ENCODE data around the gene USP17L5.
"Not testable (repeated sequence)": the region's sequence is repeated elsewhere in the genome, so short reads cannot be mapped to it uniquely, and the experiment has no call there.

USP17L5 gene

DNA sequence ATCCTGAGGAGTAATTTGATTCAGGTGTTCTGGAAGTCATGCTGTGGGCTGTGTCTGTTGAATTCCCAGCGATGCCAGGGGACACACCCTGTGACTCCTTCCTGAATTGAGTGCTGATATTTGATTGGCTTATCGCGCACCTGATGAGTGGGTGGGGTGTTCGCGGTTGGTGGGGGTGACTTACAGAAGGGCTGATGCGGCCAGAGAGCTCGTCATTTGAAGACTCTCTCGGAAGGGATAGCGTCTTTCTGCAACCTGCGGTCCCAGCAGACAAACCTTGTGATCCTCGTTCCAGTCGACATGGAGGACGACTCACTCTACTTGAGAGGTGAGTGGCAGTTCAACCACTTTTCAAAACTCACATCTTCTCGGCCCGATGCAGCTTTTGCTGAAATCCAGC lies at the start of gene USP17L5:
Gene USP17L5 (plus strand): TSS at position 301 of the 400 bp plus-strand sequence. CDS start 0 bp downstream, at position 301.
- CTCF ChIA-PET; H3K27ac ChIP-seq (ENCODE audit: extremely low read depth, low read depth, low read length); H3K36me3 ChIP-seq (ENCODE audit: control insufficient read depth in 2 of 2, insufficient read depth in 1 of 2, low read length in 2 of 2); H3K9me3 ChIP-seq (ENCODE audit: control insufficient read depth, insufficient read depth, low read depth, low read length); H3K4me3 ChIP-seq (ENCODE audit: low read depth, low read length); H3K4me1 ChIP-seq (ENCODE audit: control insufficient read depth, insufficient read depth, low read length); POLR2A ChIA-PET: not testable (repeated sequence)

DNA sequence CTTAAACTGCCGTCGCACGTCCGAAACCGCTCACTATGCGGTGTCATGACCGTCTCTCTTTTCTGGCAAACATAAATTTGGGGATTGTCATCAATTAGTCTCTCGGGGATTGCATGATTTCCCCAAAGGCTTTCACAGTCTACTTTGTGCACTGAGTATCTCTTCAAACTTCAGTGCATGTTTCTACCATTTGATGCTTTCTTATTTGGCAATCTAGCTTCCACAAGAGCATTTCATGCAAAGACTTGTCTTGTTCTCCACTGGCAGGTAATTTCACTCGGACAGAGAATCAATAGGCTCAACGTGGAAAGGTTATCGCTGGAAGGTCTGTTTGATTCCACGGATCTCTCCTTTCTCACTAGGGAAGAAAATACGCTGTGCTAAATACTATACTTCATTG lies 15.0 kb upstream of the USP17L5 start:
- CTCF ChIA-PET; POLR2A ChIA-PET; H3K4me1 ChIP-seq (ENCODE audit: control insufficient read depth, insufficient read depth, low read length); H3K27ac ChIP-seq (ENCODE audit: extremely low read depth, low read depth, low read length); H3K9me3 ChIP-seq (ENCODE audit: control insufficient read depth, insufficient read depth, low read depth, low read length); H3K36me3 ChIP-seq (ENCODE audit: control insufficient read depth in 2 of 2, insufficient read depth in 1 of 2, low read length in 2 of 2); H3K4me3 ChIP-seq (ENCODE audit: low read depth, low read length): not testable (repeated sequence)

DNA sequence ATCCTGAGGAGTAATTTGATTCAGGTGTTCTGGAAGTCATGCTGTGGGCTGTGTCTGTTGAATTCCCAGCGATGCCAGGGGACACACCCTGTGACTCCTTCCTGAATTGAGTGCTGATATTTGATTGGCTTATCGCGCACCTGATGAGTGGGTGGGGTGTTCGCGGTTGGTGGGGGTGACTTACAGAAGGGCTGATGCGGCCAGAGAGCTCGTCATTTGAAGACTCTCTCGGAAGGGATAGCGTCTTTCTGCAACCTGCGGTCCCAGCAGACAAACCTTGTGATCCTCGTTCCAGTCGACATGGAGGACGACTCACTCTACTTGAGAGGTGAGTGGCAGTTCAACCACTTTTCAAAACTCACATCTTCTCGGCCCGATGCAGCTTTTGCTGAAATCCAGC lies 14.3 kb upstream of the USP17L5 start, which contains the start of gene USP17L24:
Gene USP17L24 (plus strand): TSS at position 301 of the 400 bp plus-strand sequence. CDS start 0 bp downstream, at position 301.
- H3K9me3 ChIP-seq (ENCODE audit: control insufficient read depth, insufficient read depth, low read depth, low read length); POLR2A ChIA-PET; CTCF ChIA-PET; H3K4me1 ChIP-seq (ENCODE audit: control insufficient read depth, insufficient read depth, low read length); H3K36me3 ChIP-seq (ENCODE audit: control insufficient read depth in 2 of 2, insufficient read depth in 1 of 2, low read length in 2 of 2); H3K27ac ChIP-seq (ENCODE audit: extremely low read depth, low read depth, low read length); H3K4me3 ChIP-seq (ENCODE audit: low read depth, low read length): not testable (repeated sequence)

GRCh38 chr4:9329611-9330010 lies 9.6 kb upstream of the USP17L5 start, which contains the start of gene USP17L25:
Gene USP17L25 (plus strand): TSS chr4:9329911. CDS start chr4:9329911, 0 bp downstream.
- H3K9me3 ChIP-seq (ENCODE audit: control insufficient read depth, insufficient read depth, low read depth, low read length); H3K27ac ChIP-seq (ENCODE audit: extremely low read depth, low read depth, low read length); POLR2A ChIA-PET; H3K4me1 ChIP-seq (ENCODE audit: control insufficient read depth, insufficient read depth, low read length); CTCF ChIA-PET; H3K36me3 ChIP-seq (ENCODE audit: control insufficient read depth in 2 of 2, insufficient read depth in 1 of 2, low read length in 2 of 2); H3K4me3 ChIP-seq (ENCODE audit: low read depth, low read length): not testable (repeated sequence)

- CTCF ChIA-PET; H3K9me3 ChIP-seq (ENCODE audit: control insufficient read depth, insufficient read depth, low read depth, low read length); POLR2A ChIA-PET; H3K4me1 ChIP-seq (ENCODE audit: control insufficient read depth, insufficient read depth, low read length); H3K36me3 ChIP-seq (ENCODE audit: control insufficient read depth in 2 of 2, insufficient read depth in 1 of 2, low read length in 2 of 2); H3K4me3 ChIP-seq (ENCODE audit: low read depth, low read length); H3K27ac ChIP-seq (ENCODE audit: extremely low read depth, low read depth, low read length): not testable (repeated sequence)
These were observed 4.8 kb upstream of the USP17L5 start, which contains the start of gene USP17L26 for GRCh38 chr4:9334358-9334757. Gene USP17L26 (plus strand): TSS chr4:9334658. CDS start chr4:9334658, 0 bp downstream.

DNA sequence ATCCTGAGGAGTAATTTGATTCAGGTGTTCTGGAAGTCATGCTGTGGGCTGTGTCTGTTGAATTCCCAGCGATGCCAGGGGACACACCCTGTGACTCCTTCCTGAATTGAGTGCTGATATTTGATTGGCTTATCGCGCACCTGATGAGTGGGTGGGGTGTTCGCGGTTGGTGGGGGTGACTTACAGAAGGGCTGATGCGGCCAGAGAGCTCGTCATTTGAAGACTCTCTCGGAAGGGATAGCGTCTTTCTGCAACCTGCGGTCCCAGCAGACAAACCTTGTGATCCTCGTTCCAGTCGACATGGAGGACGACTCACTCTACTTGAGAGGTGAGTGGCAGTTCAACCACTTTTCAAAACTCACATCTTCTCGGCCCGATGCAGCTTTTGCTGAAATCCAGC lies 4.6 kb downstream of the USP17L5 start, which contains the start of gene USP17L27:
Gene USP17L27 (plus strand): TSS at position 301 of the 400 bp plus-strand sequence. CDS start 0 bp downstream, at position 301.
- H3K4me1 ChIP-seq (ENCODE audit: control insufficient read depth, insufficient read depth, low read length); H3K27ac ChIP-seq (ENCODE audit: extremely low read depth, low read depth, low read length); H3K9me3 ChIP-seq (ENCODE audit: control insufficient read depth, insufficient read depth, low read depth, low read length); POLR2A ChIA-PET; H3K36me3 ChIP-seq (ENCODE audit: control insufficient read depth in 2 of 2, insufficient read depth in 1 of 2, low read length in 2 of 2); H3K4me3 ChIP-seq (ENCODE audit: low read depth, low read length); CTCF ChIA-PET: not testable (repeated sequence)

GRCh38 chr4:9348593-9348992 lies 9.4 kb downstream of the USP17L5 start, which contains the start of gene USP17L28:
Gene USP17L28 (plus strand): TSS chr4:9348893. CDS start chr4:9348893, 0 bp downstream.
- H3K9me3 ChIP-seq (ENCODE audit: control insufficient read depth, insufficient read depth, low read depth, low read length); H3K4me1 ChIP-seq (ENCODE audit: control insufficient read depth, insufficient read depth, low read length); POLR2A ChIA-PET; H3K36me3 ChIP-seq (ENCODE audit: control insufficient read depth in 2 of 2, insufficient read depth in 1 of 2, low read length in 2 of 2); CTCF ChIA-PET; H3K4me3 ChIP-seq (ENCODE audit: low read depth, low read length); H3K27ac ChIP-seq (ENCODE audit: extremely low read depth, low read depth, low read length): not testable (repeated sequence)

DNA sequence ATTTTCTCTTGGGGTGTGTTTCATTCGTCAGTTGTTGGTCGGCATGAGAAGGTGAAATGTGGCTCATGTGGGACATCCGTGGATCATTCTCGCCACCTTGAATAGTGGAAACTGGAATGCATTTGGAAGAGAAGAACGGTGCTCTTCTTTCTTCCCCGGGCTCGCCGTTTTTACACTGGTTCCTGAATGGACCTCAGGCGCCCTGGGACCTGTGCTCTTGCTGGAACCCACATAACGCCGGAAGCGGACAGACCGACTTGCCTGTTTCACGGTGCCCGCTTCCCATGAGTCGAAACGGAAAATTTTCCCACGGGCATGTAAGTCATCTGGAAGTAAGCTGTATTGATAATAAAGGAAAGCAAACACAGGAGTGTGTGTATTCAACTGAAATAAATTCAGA lies 11.7 kb downstream of the USP17L5 start:
- H3K9me3 ChIP-seq (ENCODE audit: control insufficient read depth, insufficient read depth, low read depth, low read length); H3K27ac ChIP-seq (ENCODE audit: extremely low read depth, low read depth, low read length); H3K4me3 ChIP-seq (ENCODE audit: low read depth, low read length); POLR2A ChIA-PET; CTCF ChIA-PET; H3K36me3 ChIP-seq (ENCODE audit: control insufficient read depth in 2 of 2, insufficient read depth in 1 of 2, low read length in 2 of 2); H3K4me1 ChIP-seq (ENCODE audit: control insufficient read depth, insufficient read depth, low read length): not testable (repeated sequence)

DNA sequence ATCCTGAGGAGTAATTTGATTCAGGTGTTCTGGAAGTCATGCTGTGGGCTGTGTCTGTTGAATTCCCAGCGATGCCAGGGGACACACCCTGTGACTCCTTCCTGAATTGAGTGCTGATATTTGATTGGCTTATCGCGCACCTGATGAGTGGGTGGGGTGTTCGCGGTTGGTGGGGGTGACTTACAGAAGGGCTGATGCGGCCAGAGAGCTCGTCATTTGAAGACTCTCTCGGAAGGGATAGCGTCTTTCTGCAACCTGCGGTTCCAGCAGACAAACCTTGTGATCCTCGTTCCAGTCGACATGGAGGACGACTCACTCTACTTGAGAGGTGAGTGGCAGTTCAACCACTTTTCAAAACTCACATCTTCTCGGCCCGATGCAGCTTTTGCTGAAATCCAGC lies 14.1 kb downstream of the USP17L5 start, which contains the start of gene USP17L29:
Gene USP17L29 (plus strand): TSS at position 301 of the 400 bp plus-strand sequence. CDS start 0 bp downstream, at position 301.
- H3K4me3 ChIP-seq (ENCODE audit: low read depth, low read length); H3K9me3 ChIP-seq (ENCODE audit: control insufficient read depth, insufficient read depth, low read depth, low read length); POLR2A ChIA-PET; H3K4me1 ChIP-seq (ENCODE audit: control insufficient read depth, insufficient read depth, low read length); CTCF ChIA-PET; H3K36me3 ChIP-seq (ENCODE audit: control insufficient read depth in 2 of 2, insufficient read depth in 1 of 2, low read length in 2 of 2); H3K27ac ChIP-seq (ENCODE audit: extremely low read depth, low read depth, low read length): not testable (repeated sequence)

GRCh38 chr4:9362829-9363228 lies 23.6 kb downstream of the USP17L5 start, which contains the start of gene USP17L30:
Gene USP17L30 (plus strand): TSS chr4:9363129. CDS start chr4:9363129, 0 bp downstream.
- H3K4me3 ChIP-seq (ENCODE audit: low read depth, low read length); H3K27ac ChIP-seq (ENCODE audit: extremely low read depth, low read depth, low read length); CTCF ChIA-PET; POLR2A ChIA-PET; H3K9me3 ChIP-seq (ENCODE audit: control insufficient read depth, insufficient read depth, low read depth, low read length); H3K36me3 ChIP-seq (ENCODE audit: control insufficient read depth in 2 of 2, insufficient read depth in 1 of 2, low read length in 2 of 2); H3K4me1 ChIP-seq (ENCODE audit: control insufficient read depth, insufficient read depth, low read length): not testable (repeated sequence)

- H3K36me3 ChIP-seq (ENCODE audit: control insufficient read depth in 2 of 2, insufficient read depth in 1 of 2, low read length in 2 of 2); CTCF ChIA-PET; POLR2A ChIA-PET; H3K27ac ChIP-seq (ENCODE audit: extremely low read depth, low read depth, low read length); H3K4me3 ChIP-seq (ENCODE audit: low read depth, low read length); H3K9me3 ChIP-seq (ENCODE audit: control insufficient read depth, insufficient read depth, low read depth, low read length); H3K4me1 ChIP-seq (ENCODE audit: control insufficient read depth, insufficient read depth, low read length): not testable (repeated sequence)
These were observed 40.7 kb downstream of the USP17L5 start for GRCh38 chr4:9379881-9380280.
